ENCODE data around the gene ZBTB44.
"Not testable (repeated sequence)": the region's sequence is repeated elsewhere in the genome, so short reads cannot be mapped to it uniquely, and the experiment has no call there.

The ZBTB44 gene

DNA sequence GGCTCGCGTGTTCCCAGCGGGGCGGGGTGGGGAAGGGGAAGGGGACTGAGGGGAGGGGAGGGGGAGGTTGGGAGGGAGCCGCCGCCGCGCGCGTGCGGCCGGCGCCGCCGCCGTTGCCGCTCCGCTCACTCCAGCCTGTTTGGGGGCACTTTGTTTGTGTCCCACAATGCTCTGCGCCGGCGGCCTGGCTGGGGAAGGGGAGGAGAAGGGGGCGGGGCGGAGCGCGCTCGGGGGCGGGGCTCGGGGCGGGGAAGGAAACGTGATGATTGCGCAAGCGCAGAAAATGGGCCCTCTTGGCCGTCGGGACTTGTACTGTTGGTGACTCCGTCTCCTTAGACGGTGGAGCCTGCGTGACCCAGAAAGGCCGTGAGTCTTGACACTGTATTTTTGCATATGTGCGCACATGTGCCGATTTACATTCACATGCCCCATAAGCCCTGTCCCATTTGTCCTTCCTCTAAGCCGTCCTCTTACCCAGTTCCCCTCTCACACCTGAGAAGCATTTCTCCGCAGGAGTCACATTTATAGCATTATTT, at the start of gene ZBTB44:
Gene ZBTB44 (minus strand): TSS at position 168 of the 536 bp plus-strand sequence. CDS start 53,044 bp downstream, outside the sequence.
- peak; percentile 93 for DNase-seq

DNA sequence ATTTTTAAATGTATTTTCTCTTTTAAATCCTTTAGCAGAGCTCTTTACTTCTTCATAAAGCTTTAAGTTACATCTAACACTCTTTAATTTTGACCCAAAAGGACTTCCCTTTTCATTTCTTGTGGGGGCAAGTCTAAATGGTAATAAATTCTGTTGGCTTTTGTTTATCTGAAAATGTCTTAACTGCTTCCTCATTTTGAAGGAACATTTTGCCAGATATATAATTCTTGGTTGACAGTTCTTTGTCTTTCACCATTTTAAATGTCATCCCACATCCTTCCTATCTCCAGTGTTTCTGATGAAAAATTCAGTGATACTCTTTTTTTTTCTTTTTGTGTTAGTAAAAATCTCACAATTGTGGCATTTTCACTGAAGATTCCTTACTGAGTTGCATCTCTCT, 44.7 kb upstream of the ZBTB44 start:
- DNase-seq = no peak

- no peak for DNase-seq
These were observed 43.7 kb upstream of the ZBTB44 start for GRCh38 chr11:130358398-130358797.

- DNase-seq = no peak
These were observed 32.5 kb upstream of the ZBTB44 start for GRCh38 chr11:130347261-130347660.

DNA sequence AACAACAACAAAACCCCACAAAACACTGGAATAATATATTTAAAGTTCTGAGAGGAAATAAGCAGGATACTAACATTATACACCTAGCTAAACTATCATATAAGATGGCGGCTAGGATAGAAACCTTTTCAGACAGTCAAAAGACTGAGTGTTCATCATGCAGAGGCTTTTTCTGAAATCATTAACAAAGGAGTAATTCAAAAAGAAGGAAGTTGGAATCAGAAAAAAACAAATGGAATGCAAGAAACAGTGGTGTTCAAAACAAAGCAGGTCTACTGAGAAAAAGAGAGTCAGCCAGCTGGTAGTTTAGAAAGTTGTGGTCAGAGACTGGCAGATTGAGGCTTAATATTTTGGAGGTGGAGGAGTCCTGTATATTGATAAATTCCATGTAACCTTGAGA, 30.1 kb upstream of the ZBTB44 start:
- no peak for DNase-seq

DNA sequence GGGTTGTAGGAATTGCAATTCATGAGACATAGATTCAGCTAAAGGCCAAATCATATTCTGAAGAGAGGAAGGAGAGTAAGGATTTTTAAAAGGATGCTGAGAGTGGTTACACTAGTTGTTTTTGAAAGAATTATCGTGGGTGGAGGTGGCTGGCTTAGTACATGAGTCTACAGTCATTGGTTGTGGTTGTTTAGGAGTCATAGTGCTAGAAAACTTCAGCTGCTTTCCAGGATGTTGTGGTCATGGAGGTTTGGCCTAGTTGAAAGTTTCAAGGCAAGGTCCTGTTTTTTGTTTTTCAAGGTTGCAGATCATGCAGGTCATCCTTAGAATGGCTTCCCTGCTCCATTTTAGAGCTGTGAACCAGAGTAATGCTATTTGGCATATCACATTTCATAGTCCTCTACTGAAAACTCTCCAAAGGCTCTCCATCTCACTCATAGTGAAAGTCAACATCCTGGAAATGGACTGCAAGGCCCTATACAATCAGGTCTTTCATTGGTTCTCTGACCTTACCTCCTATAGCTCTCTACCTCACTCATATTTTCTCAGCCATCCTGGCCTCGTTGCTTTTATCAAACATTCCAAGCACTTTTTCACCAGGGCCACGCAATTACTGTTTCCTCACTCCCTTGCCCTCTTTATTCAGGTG, 26.1 kb upstream of the ZBTB44 start:
- DNase-seq = peak; percentile 4

DNA sequence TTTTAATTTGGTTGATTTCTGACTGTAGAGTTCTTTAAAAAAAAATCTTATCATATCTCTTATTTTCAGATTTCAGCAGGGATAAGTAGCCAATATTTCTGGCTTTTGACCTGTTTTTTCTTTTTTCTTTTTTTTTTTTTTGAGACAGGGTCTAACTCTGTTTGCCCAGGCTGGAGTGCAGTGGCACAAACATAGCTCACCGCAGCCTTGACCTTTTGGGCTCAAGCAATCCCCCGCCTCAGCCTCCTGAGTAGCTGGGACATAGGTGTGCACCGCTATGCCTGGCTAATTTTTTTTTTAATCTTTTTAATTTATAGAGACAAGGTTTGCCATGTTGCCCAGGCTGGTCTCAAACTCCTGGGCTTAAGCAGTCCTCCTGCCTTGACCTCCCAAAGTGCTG, 23.9 kb upstream of the ZBTB44 start:
- DNase-seq = no peak

- DNase-seq = no peak
These were observed 22.8 kb upstream of the ZBTB44 start for GRCh38 chr11:130337281-130338089.

GRCh38 chr11:130331397-130331796, 16.7 kb upstream of the ZBTB44 start:
- not testable (repeated sequence) for DNase-seq

- no peak for DNase-seq
These were observed 15.5 kb upstream of the ZBTB44 start for GRCh38 chr11:130330101-130330684.

- no peak for DNase-seq
These were observed 13.7 kb upstream of the ZBTB44 start for GRCh38 chr11:130328420-130328819.

DNA sequence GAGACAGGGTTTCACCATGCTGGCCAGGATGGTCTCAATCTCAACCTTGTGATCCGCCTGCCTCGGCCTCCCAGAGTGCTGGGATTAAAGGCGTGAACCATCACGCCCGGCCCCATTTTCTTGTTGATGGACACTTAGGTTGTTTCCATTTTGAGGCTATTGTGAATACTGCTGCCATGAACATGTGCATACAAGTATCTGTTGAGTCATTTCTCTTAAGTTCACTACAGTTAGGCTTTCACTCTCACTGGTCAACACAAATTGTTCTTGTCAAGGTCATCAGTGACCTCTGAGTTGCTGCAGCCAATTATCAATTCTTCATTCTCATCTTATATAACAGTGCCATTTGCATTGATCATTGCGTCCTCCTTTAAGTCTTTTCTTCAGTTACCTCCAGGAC, 13.0 kb upstream of the ZBTB44 start:
- DNase-seq = no peak

- no peak for DNase-seq
These were observed 11.0 kb upstream of the ZBTB44 start for GRCh38 chr11:130325691-130326090.

GRCh38 chr11:130323452-130324450, 9.0 kb upstream of the ZBTB44 start:
- DNase-seq = no peak

DNA sequence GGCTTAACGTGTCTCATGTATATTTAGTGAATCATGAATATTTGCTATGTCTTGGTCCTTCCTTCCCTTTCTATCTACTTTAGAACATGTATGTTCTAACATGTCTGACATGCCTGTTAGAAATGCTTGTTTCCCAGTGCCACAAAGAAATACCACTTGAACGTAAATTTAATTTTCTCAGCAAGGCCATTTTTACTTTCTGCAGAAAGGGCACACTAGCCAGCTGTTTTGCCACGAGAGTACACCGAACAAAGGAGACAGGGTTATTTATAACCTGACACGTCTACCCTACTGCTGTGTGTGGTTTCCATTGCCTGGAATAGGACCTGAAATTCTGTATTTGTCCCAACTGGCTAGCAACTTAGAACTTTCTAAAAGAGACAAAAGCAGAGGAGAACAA, 7.4 kb upstream of the ZBTB44 start:
- no peak for DNase-seq

- DNase-seq = no peak
These were observed 3.4 kb upstream of the ZBTB44 start for GRCh38 chr11:130318031-130318673.

- DNase-seq = peak; percentile 63
These were observed 745 bp upstream of the ZBTB44 start for GRCh38 chr11:130315354-130315970.

GRCh38 chr11:130314184-130314749, 450 bp downstream of the ZBTB44 start:
- DNase-seq = peak; percentile 66

- no peak for DNase-seq
These were observed 1.1 kb downstream of the ZBTB44 start for GRCh38 chr11:130313383-130314183.

DNA sequence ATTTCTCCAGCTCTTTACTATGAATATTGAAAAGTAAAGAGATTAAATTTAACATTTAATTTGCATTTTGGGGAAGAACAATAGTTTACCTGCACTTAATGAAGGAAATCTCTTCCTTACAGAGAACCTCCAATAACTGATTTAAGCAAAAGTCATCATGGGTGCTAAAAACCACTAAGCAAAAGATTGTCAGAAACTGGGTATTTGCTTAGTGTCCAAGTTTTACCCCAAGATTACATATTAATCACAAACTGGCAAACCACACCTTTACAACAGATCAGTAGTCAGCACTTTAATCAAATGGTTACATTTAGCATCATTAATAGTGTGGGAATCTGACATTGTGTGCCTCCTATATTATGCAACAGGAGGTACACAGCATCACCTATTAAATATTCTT, 2.7 kb downstream of the ZBTB44 start:
- no peak for DNase-seq

All from activated CD4-positive, alpha-beta T cell treated with anti-CD3 and anti-CD28 coated beads for 48 hours (primary cell).